OCI-LY7 (cell line): ENCODE results near the gene LYRM4.

Source experiments
- CTCF ChIP-seq: fragments of 200-600 bp; sonication (generic); conservative IDR thresholded peaks from 2 replicates; pipeline ENCODE4 v1.5.1; 2014; ENCODE audit warnings: mild to moderate bottlenecking, antibody characterized with exemption, low read length, moderate library complexity, mixed read lengths
- EZH2phosphoT487 ChIP-seq: fragments of 200-600 bp; sonication (generic); IDR thresholded peaks from 2 replicates; pipeline ENCODE4 v1.6.1; 2018; ENCODE audit warnings: low read depth, borderline replicate concordance, mild to moderate bottlenecking, mixed run types, antibody characterized with exemption, low read length, moderate library complexity, mixed read lengths

- no peak for TF ChIP-seq CTCF
- TF ChIP-seq EZH2phosphoT487 = no peak
Measured at GRCh38 chr6:5208471-5208971, 52.2 kb downstream of the LYRM4 start.
